GM21515 (cell line): Measurements from ENCODE around the gene ZNF185.

Experiments used
- ATAC-seq: cut with Tn5 transposase; IDR thresholded peaks from one replicate; pipeline ENCODE4 v1.9.1; 2021; ENCODE audit not compliant: unreplicated experiment

Gene ZNF185

GRCh38 chrX:152895121-152895520 lies 2.7 kb upstream of the ZNF185 start:
- ATAC-seq: no peak

- ATAC-seq: no peak
Observed at GRCh38 chrX:152895724-152896420, 2.0 kb upstream of the ZNF185 start.

GRCh38 chrX:152896450-152896849 lies 1.4 kb upstream of the ZNF185 start:
- no peak for ATAC-seq

GRCh38 chrX:152898442-152898841 lies 575 bp downstream of the ZNF185 start:
- no peak for ATAC-seq

- ATAC-seq: no peak
Observed at GRCh38 chrX:152899111-152899873, 1.4 kb downstream of the ZNF185 start.

GRCh38 chrX:152899874-152900719 lies 2.2 kb downstream of the ZNF185 start:
- ATAC-seq: no peak

- ATAC-seq: no peak
Observed at GRCh38 chrX:152900937-152901445, 3.1 kb downstream of the ZNF185 start.

- no peak for ATAC-seq
Observed at GRCh38 chrX:152901816-152902501, 4.1 kb downstream of the ZNF185 start.

- ATAC-seq: no peak
Observed at GRCh38 chrX:152902502-152902820, 4.6 kb downstream of the ZNF185 start.

GRCh38 chrX:152903589-152903988 lies 5.7 kb downstream of the ZNF185 start:
- ATAC-seq: no peak

GRCh38 chrX:152904151-152905080 lies 6.5 kb downstream of the ZNF185 start:
- ATAC-seq: no peak

- ATAC-seq: no peak
Observed at GRCh38 chrX:152905081-152905420, 7.2 kb downstream of the ZNF185 start.

- no peak for ATAC-seq
Observed at GRCh38 chrX:152907084-152907651, 9.3 kb downstream of the ZNF185 start.

GRCh38 chrX:152908486-152908885 lies 10.6 kb downstream of the ZNF185 start:
- no peak for ATAC-seq

- ATAC-seq: peak; percentile 54
Observed at GRCh38 chrX:152910018-152910417, 12.2 kb downstream of the ZNF185 start.

- no peak for ATAC-seq
Observed at GRCh38 chrX:152912106-152912505, 14.2 kb downstream of the ZNF185 start.

GRCh38 chrX:152912641-152913040 lies 14.8 kb downstream of the ZNF185 start:
- ATAC-seq: no peak

GRCh38 chrX:152913346-152913745 lies 15.5 kb downstream of the ZNF185 start:
- no peak for ATAC-seq

- no peak for ATAC-seq
Observed at GRCh38 chrX:152913910-152914309, 16.0 kb downstream of the ZNF185 start.
